IPS-20b (cell line): Measurements from ENCODE around the gene CSNK2A1.

Experiments
- H3K27ac ChIP-seq: one replicate; pipeline ENCODE4 v1.5.1; 2013; ENCODE audit warnings: low read length
- H3K27me3 ChIP-seq: 2 replicates; pipeline ENCODE4 v1.6.1; 2013; ENCODE audit warnings: mild to moderate bottlenecking, low read length, inconsistent platforms; ENCODE audit not compliant: insufficient read depth
- H3K36me3 ChIP-seq: 2 replicates; pipeline ENCODE4 v1.6.1; 2013; ENCODE audit warnings: low read depth, mild to moderate bottlenecking, inconsistent platforms, low read length, moderate library complexity; ENCODE audit not compliant: insufficient read depth
- H3K4me1 ChIP-seq: 2 replicates; pipeline ENCODE4 v1.6.1; 2013; ENCODE audit warnings: mild to moderate bottlenecking, control low read depth, inconsistent platforms, low read length, moderate library complexity; ENCODE audit not compliant: insufficient read depth
- H3K4me3 ChIP-seq: 2 replicates; pipeline ENCODE4 v1.5.1; 2013; ENCODE audit warnings: mild to moderate bottlenecking, low read length, inconsistent platforms
- H3K9ac ChIP-seq: 2 replicates; pipeline ENCODE4 v1.6.1; 2013; ENCODE audit warnings: low read depth, mild to moderate bottlenecking, inconsistent platforms, low read length, moderate library complexity
- H3K9me3 ChIP-seq: 2 replicates; pipeline ENCODE4 v1.6.1; 2013; ENCODE audit warnings: mild to moderate bottlenecking, low read depth, low read length, inconsistent platforms; ENCODE audit not compliant: insufficient read depth

Gene CSNK2A1

DNA sequence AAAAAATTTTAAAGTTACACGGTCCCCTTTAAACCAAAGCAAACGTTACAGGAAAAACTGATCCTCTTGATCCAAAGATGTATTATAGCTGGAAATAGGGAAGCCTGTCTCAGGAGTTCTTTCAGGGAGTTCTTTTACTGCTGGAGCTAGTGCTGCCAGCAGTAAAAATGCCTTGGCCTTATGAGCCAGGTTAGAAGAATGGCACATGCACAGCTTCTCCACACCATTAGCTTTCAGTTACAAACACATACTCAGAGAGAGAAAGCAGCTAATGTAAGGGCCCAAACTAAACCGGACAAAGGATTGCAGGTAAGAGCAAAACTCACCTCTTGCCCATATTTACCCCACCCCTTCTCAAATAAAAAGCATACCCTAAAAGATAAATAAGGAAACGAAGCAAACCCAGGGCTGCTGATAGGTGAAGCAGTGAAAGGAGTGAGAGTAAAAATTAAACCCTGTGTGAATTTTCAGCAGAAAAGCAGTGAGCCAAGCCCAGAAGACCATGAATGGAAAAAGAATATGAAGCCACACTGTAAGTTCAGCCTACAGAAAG is 100.3 kb downstream of the CSNK2A1 start:
- no peaks in the 10 kb centered on the region for H3K9me3 ChIP-seq
- H3K27ac ChIP-seq = no peak overlapping the region
- no peaks in the 10 kb centered on the region for H3K27me3 ChIP-seq
- no peaks in the 10 kb centered on the region for H3K4me1 ChIP-seq
- H3K4me3 ChIP-seq = no peak overlapping the region
- no peak overlapping the region for H3K9ac ChIP-seq
- H3K36me3 ChIP-seq = peaks cover 77% of the 10 kb centered on the region

DNA sequence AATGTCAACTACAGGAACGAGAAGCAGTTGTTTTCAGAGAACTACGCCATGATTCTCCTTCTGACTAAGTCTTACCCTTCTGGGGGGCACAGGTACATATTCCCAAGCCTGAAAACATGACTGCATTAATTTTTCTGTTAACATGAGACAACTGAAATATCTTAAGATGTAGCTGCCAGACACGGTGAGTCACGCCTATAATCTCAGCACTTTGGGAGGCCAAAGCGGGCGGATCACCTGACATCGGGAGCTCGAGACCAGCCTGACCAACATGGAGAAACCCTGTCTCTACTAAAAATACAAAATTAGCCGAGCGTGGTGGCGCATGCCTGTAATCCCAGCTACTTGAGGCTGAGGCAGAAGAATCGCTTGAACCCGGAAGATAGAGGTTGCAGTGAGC is 103.0 kb downstream of the CSNK2A1 start:
- Histone ChIP-seq H3K36me3 (peaks cover 89% of the 10 kb centered on the region), H3K4me3 (no peak overlapping the region), H3K27me3 (peaks cover 9% of the 10 kb centered on the region), H3K27ac (no peak overlapping the region), H3K9me3 (no peaks in the 10 kb centered on the region), H3K9ac (no peak overlapping the region), H3K4me1 (no peaks in the 10 kb centered on the region)

- Histone ChIP-seq H3K4me1 (no peaks in the 10 kb centered on the region), H3K4me3 (no peak overlapping the region), H3K36me3 (peaks cover 90% of the 10 kb centered on the region), H3K27ac (no peak overlapping the region), H3K27me3 (peaks cover 14% of the 10 kb centered on the region), H3K9me3 (no peaks in the 10 kb centered on the region), H3K9ac (no peak overlapping the region)
Measured at GRCh38 chr20:440148-440547, 103.4 kb downstream of the CSNK2A1 start.

- H3K27me3 ChIP-seq = peaks cover 19% of the 10 kb centered on the region
- peaks cover 9% of the 10 kb centered on the region for H3K4me1 ChIP-seq
- no peak overlapping the region for H3K27ac ChIP-seq
- H3K36me3 ChIP-seq = peaks cover 81% of the 10 kb centered on the region
- H3K4me3 ChIP-seq = no peak overlapping the region
- H3K9ac ChIP-seq = no peak overlapping the region
- no peaks in the 10 kb centered on the region for H3K9me3 ChIP-seq
Measured at GRCh38 chr20:438571-439469, 104.8 kb downstream of the CSNK2A1 start.

DNA sequence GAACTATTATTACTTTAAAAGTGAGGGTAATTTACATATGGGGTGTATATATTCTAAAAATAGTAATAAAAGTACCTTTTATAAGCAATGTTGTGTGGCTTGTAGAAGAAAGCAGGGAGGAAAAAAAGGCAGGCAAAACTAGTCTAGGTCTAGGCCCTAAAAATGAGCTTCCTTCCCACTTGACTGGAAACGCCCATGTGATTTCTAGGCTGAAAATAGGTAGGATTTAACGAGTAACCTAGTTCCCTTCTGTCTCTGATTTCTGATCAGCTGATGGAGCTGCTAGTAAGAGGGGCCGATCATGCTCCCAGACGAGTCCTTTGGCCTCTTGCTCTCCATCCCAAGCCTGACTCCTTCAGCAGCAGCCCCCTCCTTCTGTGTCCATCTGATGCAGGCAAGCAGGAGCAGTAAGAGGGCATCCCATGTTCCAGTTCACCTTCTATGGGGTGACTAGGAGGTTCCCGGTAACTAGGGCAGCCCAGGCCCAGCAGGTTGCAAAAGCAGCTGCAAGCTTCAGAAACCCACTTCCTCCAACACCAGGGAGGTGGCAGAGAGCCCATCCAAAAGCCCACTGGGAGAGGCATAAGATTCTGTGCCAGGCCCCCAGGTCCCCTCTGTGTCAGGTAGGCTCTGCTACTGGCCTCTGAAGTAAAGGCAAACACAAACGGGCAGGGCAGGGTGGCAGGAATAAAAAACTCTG is 105.7 kb downstream of the CSNK2A1 start:
- Histone ChIP-seq H3K4me1 (peaks cover 13% of the 10 kb centered on the region), H3K27me3 (peaks cover 28% of the 10 kb centered on the region), H3K9me3 (no peaks in the 10 kb centered on the region), H3K27ac (no peak overlapping the region), H3K9ac (no peak overlapping the region), H3K4me3 (no peak overlapping the region), H3K36me3 (peaks cover 75% of the 10 kb centered on the region)

GRCh38 chr20:436476-436875 is 107.1 kb downstream of the CSNK2A1 start:
- no peak overlapping the region for H3K27ac ChIP-seq
- H3K9ac ChIP-seq = no peak overlapping the region
- H3K4me1 ChIP-seq = peaks cover 13% of the 10 kb centered on the region
- H3K9me3 ChIP-seq = no peaks in the 10 kb centered on the region
- H3K36me3 ChIP-seq = peaks cover 64% of the 10 kb centered on the region
- H3K4me3 ChIP-seq = no peak overlapping the region
- peaks cover 33% of the 10 kb centered on the region for H3K27me3 ChIP-seq

- no peaks in the 10 kb centered on the region for H3K9me3 ChIP-seq
- H3K36me3 ChIP-seq = peaks cover 57% of the 10 kb centered on the region
- H3K27me3 ChIP-seq = peaks cover 33% of the 10 kb centered on the region
- H3K4me1 ChIP-seq = peaks cover 13% of the 10 kb centered on the region
- no peak overlapping the region for H3K27ac ChIP-seq
- no peak overlapping the region for H3K9ac ChIP-seq
- no peak overlapping the region for H3K4me3 ChIP-seq
Measured at GRCh38 chr20:435558-435957, 108.0 kb downstream of the CSNK2A1 start.

DNA sequence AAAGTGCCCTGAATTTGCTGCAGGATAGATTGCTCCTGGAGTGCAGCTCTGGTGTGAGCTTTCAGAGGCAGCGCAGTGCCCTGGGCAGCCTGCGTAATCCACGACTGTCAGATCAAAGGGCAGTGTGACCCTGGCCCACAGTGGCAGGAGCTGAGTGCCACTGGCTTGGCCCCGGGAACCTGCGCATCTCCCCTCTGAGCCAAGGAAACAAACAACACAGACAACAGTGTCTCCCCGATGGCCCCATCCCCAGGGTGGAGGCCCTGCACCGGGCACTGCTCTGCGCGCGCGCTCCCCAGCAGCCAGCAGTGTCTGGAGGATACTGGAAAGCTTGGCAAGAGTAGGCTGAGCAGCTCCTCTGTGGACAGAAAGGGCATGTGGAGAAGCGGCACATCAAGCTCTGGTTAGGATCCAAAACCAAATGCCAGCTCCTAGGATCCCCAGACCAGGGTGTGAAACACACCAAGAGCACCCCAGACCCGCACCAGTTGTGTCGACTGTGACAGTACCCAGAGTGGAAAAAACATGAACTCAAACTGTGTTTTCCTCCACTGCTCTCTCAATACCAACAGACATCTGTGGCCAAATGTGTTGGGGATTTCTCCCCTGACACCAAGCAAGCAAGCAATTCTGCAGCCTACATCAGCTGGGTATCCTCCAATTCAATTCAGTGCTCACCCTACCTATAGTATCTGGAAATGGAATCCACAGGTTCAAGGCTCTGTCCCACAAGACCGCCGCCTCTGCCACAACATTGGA is 108.8 kb downstream of the CSNK2A1 start:
- Histone ChIP-seq H3K4me3 (peak overlapping the region; percentile 55), H3K27me3 (peaks cover 33% of the 10 kb centered on the region), H3K36me3 (peaks cover 56% of the 10 kb centered on the region), H3K27ac (no peak overlapping the region), H3K9ac (no peak overlapping the region), H3K9me3 (no peaks in the 10 kb centered on the region), H3K4me1 (peaks cover 13% of the 10 kb centered on the region)

DNA sequence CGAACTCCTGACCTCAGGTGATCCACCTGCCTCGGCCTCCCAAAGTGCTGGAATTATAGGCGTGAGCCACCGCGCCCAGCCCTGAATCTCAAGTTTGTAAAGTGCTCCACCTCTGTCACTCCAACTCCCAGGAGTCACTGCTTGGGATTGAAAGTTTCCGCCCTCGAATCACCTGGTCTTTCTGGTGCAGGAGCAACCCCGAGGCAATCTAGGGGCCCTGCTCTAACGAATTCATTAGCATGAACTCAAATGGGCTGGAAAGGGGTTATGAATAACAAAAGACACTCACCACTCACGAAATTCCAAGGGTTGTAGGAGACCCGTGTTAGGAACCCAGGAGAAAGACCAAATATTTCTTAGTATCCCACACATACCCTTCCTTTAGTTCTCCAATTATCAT is 109.4 kb downstream of the CSNK2A1 start:
- H3K27ac ChIP-seq = no peak overlapping the region
- H3K4me3 ChIP-seq = peak overlapping the region; percentile 55
- peaks cover 13% of the 10 kb centered on the region for H3K4me1 ChIP-seq
- peaks cover 33% of the 10 kb centered on the region for H3K27me3 ChIP-seq
- H3K36me3 ChIP-seq = peaks cover 56% of the 10 kb centered on the region
- no peaks in the 10 kb centered on the region for H3K9me3 ChIP-seq
- H3K9ac ChIP-seq = no peak overlapping the region

GRCh38 chr20:433300-433975 is 110.2 kb downstream of the CSNK2A1 start:
- H3K9ac ChIP-seq = no peak overlapping the region
- H3K36me3 ChIP-seq = peaks cover 51% of the 10 kb centered on the region
- peaks cover 13% of the 10 kb centered on the region for H3K4me1 ChIP-seq
- peaks cover 33% of the 10 kb centered on the region for H3K27me3 ChIP-seq
- H3K4me3 ChIP-seq = no peak overlapping the region
- no peak overlapping the region for H3K27ac ChIP-seq
- H3K9me3 ChIP-seq = no peaks in the 10 kb centered on the region
